Brain microvascular endothelial cell (primary cell): ENCODE measurements around the gene NEU4.
"Not testable (repeated sequence)": the region's sequence is repeated elsewhere in the genome, so short reads cannot be mapped to it uniquely, and the experiment has no call there.

ENCODE experiments used
- DNase-seq: peaks from one replicate; pipeline ENCODE4 v3.0.0-alpha.2; 2020
- H3K27ac ChIP-seq: fragments of 250-450 bp; sonication (Bioruptor Pico); 2 replicates; pipeline ENCODE4 v1.5.1; 2020; ENCODE audit warnings: mild to moderate bottlenecking, moderate library complexity
- H3K27me3 ChIP-seq: fragments of 250-450 bp; sonication (Bioruptor Pico); replicated peaks from 2 replicates; pipeline ENCODE4 v1.5.1; 2020; ENCODE audit warnings: mild to moderate bottlenecking
- H3K36me3 ChIP-seq: fragments of 250-450 bp; sonication (Bioruptor Pico); replicated peaks from 2 replicates; pipeline ENCODE4 v1.5.1; 2020; ENCODE audit warnings: mild to moderate bottlenecking
- H3K4me3 ChIP-seq: 2 replicates; pipeline ENCODE4 v1.5.1; 2011; ENCODE audit warnings: low read depth, mild to moderate bottlenecking, control low read depth, low read length, moderate library complexity
- CTCF ChIP-seq: IDR thresholded peaks from 2 replicates; pipeline ENCODE4 v1.5.1; 2011; ENCODE audit warnings: low read depth, mild to moderate bottlenecking, moderate library complexity, low read length, control low read depth, inconsistent platforms; ENCODE audit errors: missing control alignments
- in situ Hi-C: cut with HindIII; loops from 2 replicates; pipeline ENCODE4 v1.10.0; 2017; ENCODE audit warnings: low sequenced_read_pairs, low pct_ligation_motif_present

NEU4 gene

GRCh38 chr2:241801611-241802420 lies 7.2 kb upstream of the NEU4 start:
- no peak overlapping the region for H3K4me3 ChIP-seq
- in situ Hi-C loops: no loop called here
- TF ChIP-seq CTCF: no peak
- H3K27me3 ChIP-seq: no peaks in the 10 kb centered on the region
- H3K27ac ChIP-seq: no peak overlapping the region
- DNase-seq: no peak
- H3K36me3 ChIP-seq: no peaks in the 10 kb centered on the region

- Histone ChIP-seq H3K27me3 (no peaks in the 10 kb centered on the region), H3K4me3 (no peak overlapping the region), H3K36me3 (no peaks in the 10 kb centered on the region), H3K27ac (no peak overlapping the region)
- in situ Hi-C loops: no loop called here
- TF ChIP-seq CTCF: no peak
- DNase-seq: no peak
Observed at GRCh38 chr2:241802421-241803318, 6.3 kb upstream of the NEU4 start.

GRCh38 chr2:241803387-241804325 lies 5.3 kb upstream of the NEU4 start:
- H3K36me3 ChIP-seq: no peaks in the 10 kb centered on the region
- peak; percentile 23 for DNase-seq
- TF ChIP-seq CTCF: no peak
- H3K4me3 ChIP-seq: peak overlapping the region; percentile 47
- no peaks in the 10 kb centered on the region for H3K27me3 ChIP-seq
- in situ Hi-C loops: no loop called here
- H3K27ac ChIP-seq: no peak overlapping the region

GRCh38 chr2:241804326-241805229 lies 4.4 kb upstream of the NEU4 start:
- DNase-seq: peak; percentile 12
- Histone ChIP-seq H3K27me3 (no peaks in the 10 kb centered on the region), H3K36me3 (no peaks in the 10 kb centered on the region), H3K4me3 (peak overlapping the region; percentile 47), H3K27ac (no peak overlapping the region)
- TF ChIP-seq CTCF: peak; percentile 38
- in situ Hi-C loops: no loop called here

GRCh38 chr2:241806217-241806616 lies 2.8 kb upstream of the NEU4 start:
- DNase-seq, H3K4me3 ChIP-seq, in situ Hi-C loops, H3K36me3 ChIP-seq, H3K27ac ChIP-seq, H3K27me3 ChIP-seq: not testable (repeated sequence)
